ENCODE data around the gene TARS1.

DNA sequence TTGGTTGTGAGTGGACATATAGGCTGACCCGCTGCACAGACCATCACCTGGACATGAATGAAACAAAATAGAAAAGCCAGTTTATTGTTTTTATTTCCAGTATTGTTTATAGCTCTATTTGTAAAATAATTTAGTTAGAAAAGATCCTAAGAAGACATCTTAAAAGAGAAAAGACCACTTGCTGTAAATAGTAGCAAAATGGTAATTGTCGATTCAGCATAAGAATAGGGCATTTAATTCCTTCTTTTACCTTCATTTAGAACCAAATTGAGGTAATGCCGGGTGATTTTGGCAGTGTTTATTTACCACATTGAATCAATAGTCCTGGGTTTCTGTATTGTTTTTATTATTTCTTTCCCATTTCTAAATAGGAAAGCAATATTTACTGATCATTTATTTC, 7.4 kb downstream of the TARS1 start:
- no peak for TF ChIP-seq CTCF (IDR thresholded peaks at IDR 0.05)
- TF ChIP-seq POLR2A (IDR thresholded peaks at IDR 0.05): no peak

Measured in ovary (tissue), 3 donors.